ENCODE data around the gene COL4A6.
"Not testable (repeated sequence)": the region's sequence is repeated elsewhere in the genome, so short reads cannot be mapped to it uniquely, and the experiment has no call there.

The COL4A6 gene

DNA sequence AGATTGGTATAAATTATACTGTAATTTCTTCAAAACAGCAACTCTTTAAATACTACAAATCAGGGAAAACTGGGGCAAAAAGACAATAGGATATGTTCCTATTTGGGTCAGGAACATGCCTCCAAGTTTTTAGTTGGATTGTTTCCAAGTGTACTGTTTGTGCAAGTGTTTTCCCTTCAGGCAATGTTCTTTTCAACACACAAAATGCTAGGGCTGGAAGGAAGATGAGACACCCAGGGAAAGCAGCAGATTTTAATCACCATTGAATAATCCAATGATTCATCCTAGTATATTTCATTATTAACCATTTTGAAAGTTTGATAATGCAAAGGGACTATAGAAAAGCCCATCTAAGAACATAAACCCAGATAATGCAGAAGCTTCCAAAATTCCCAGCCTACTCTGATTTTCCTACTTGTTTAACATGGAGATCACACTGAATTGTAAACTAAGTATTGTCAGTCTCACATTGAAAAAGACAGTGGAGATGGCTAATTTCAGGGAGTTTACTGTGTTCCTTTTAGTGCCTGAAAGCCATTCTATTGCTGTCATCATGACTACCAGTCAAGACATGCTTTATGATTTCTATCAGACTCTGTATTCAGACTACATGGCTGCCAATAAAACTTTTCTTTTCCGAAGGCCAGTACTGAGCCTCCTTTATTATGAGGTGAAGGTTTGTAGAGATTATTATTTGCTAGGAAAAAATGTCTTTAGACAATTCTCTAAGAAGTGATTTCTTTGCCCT is 38.6 kb downstream of the COL4A6 start:
- DNase-seq (ENCODE audit: low read depth) = no peak

GRCh38 chrX:108397627-108398391 is 40.4 kb downstream of the COL4A6 start:
- DNase-seq (ENCODE audit: low read depth) = no peak

- DNase-seq (ENCODE audit: low read depth) = no peak
Measured at GRCh38 chrX:108396986-108397385, 41.2 kb downstream of the COL4A6 start.

DNA sequence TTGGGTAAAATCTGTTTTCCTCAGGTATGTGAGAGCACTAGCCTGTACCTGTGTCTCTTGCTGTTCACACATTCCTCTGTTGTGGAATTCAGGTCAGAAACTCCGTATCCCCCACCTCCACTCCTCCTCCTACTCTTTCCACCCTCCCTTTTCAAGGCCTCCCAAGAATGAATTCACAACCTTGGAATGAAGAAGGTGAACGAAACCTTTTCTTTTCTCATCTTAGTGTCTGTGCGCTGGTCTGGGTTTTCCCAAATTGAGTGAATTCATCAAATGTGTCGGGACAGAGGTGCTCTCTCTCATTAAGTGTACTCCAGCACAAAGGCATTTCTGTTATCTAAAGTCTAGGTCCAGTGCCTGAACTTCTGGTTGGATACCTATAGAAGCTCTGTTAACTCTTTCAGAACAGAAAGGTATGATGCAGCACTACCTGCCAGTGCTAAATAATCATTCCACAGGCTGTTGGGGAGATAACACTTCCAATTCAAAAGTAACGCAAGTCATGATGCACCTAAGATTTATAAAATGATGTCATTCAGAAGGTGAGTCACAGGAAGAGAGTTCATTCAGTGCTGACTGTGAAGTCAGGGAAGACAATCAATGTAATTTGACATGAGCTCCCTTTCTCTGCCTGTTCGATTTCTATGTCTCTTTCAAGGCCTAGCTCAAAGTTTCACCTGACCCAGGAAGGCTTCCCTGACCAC is 41.9 kb downstream of the COL4A6 start:
- no peak for DNase-seq (ENCODE audit: low read depth)

- not testable (repeated sequence) for DNase-seq (ENCODE audit: low read depth)
Measured at GRCh38 chrX:108390976-108391717, 47.1 kb downstream of the COL4A6 start.

- DNase-seq (ENCODE audit: low read depth) = no peak
Measured at GRCh38 chrX:108384783-108385182, 53.4 kb downstream of the COL4A6 start.

DNA sequence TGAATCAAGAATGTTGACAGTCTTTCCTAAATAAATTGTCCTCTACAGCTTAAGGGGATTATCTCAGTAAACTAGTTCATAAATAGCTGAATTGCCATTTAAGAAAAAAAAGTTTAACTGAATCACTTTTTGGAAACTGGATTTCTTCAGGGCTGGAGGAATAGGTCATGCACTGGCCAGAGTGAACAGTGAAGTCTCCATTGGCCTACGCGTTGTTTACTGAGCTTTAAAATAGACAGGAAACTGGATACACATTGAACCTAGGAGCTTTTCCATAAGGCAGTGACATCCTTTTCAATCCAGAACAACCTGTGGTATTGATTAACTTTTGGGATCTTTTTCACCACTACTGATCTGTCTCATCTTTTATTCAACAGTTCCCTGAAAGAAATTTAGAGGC is 58.0 kb downstream of the COL4A6 start:
- DNase-seq (ENCODE audit: low read depth) = no peak

GRCh38 chrX:108376821-108377220 is 61.4 kb downstream of the COL4A6 start:
- not testable (repeated sequence) for DNase-seq (ENCODE audit: low read depth)

DNA sequence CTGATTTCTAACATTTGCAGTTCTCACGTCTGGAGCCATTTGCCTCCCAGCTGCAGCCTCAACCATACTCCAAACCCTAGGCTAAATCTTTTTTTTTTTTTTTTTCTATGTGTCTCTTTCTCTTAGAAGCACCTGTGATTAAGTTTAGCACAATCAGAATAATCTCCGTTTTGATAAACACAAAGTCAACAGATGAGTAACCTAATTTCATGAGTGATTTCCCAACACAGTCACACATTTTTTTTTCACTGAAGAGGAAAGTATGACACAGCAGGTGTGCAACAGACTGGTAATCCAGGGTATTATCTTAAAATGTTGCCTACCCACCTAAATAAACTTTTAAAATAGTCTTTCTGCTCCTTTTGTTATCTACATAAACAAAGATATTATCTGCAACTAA is 62.6 kb downstream of the COL4A6 start:
- DNase-seq (ENCODE audit: low read depth) = not testable (repeated sequence)

DNA sequence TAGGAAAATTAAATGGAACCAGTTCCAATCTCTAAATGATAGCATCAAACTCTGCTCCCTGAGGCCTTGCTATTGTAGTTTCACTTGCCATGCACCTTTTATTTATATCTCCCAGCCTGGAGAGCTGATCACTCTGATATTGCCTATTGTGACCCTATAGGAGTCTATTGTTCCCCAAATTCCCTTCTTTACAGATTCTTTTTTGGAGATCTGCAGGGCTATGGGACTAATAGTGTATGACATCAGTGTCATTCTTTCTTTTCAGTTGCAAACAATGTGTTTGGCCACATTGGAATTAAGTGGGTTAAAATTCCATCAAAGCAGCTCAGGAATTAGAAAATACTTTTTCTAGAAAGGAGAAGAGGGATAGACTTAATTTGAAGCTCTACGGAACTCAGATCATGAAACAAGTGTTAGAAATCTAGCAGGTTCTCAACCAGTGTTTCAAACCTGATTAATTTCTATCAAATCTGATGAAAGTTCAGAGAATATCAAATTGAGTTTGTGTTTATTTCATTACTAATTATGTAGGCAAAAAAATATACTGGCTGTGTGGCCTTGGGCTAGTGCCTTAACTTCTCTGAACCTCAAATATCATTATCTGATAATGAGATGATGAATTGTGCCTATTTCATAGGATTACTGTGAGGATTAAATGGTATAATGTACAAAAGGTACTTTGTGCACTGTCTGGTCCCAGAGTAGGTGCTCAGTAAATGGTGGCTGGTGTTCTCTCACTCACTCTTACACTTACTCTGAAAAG is 71.4 kb downstream of the COL4A6 start:
- DNase-seq (ENCODE audit: low read depth) = no peak

- no peak for DNase-seq (ENCODE audit: low read depth)
Measured at GRCh38 chrX:108362026-108362425, 76.2 kb downstream of the COL4A6 start.

DNA sequence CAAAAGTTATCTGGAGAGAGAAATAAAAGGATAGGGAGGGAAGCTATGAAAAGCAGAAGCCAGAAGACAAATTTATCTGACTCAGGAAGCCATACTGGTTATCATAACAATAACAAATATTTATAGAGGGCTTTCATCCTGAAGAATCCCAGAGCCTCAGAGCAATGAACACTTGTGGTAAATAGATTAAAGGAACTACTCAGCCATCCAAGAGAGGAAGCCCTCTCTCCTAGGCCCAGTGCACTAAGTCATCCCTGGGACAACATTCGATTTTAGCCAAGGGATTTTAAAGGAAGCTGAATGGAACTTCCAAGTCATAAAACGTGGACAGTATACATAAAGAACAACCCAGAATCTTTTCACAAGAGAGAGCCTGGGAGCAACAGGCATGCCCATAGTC is 76.9 kb downstream of the COL4A6 start:
- DNase-seq (ENCODE audit: low read depth) = no peak

DNA sequence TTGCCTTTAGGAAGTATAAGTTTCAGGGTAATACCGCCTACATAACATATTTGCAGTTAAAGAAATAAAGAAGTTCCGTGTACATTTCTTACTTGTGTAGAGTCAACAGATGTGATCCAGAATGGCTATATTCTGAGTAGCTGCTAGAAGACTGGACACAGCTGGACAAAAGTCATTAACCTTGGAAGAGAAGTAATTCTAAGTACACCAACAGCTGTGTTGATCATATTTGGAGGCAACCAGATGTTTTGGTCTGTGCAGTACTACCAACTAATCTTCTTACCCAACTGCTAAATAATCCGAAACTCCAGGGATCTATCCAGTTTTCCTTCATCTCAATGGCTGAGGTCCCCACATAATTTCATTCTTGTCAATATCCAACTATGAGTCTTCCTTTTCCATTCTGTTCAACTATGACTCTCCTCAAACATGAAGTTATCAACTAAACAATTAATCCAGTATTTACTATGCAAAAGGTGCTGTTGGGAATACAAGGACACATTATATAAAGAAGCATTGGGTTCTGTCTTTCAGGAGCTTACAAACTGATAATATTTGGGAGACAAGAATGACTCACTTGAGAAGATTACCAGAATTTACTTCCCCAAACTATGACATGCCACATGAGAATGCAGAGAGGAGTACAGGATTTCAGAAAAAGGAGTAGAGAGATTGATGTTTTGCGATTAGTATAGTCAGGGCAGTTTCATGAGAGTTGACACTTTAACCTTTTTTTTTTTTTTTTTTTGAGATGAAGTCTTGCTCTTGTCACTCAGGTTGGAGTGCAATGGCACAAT is 78.2 kb downstream of the COL4A6 start:
- no peak for DNase-seq (ENCODE audit: low read depth)

DNA sequence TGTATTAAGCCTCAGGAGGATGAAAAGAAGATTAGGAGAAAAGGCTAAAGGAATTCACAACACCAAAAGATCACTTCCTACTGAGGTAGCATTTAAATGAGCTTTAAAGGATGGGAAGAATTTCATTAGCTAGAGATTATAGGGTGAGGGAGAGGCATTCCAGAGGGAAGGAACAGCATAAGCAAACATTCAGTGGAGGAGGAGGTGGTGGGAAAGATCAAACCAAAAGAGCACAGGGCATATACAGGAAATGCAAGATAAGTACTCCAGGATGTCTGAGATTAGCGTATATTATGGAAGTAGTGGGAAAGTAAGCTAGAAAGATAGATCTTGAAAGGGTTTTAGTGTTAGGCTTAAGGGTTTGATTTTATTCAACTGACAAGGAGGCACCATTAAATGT is 84.8 kb downstream of the COL4A6 start:
- DNase-seq (ENCODE audit: low read depth) = no peak

DNA sequence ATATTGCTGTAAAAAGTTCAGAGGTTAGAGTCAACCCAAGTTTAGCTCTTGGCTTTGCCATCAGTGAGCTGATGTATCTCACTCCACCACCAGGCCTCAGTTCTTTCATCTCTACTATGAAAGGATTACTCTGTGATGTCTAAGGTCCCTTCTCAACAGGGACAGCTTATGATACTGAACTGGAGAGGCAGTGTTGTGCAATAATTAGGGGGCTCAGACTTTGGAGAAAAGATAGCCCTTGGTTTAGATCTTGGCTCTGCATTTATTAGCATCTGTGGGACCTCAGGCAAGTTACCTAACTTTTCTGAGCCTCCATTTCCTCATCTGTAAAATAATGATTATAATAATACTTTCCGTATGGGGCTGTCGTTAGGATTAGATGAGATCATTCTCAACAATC is 89.0 kb downstream of the COL4A6 start:
- DNase-seq (ENCODE audit: low read depth) = no peak

GRCh38 chrX:108348525-108348924 is 89.7 kb downstream of the COL4A6 start:
- no peak for DNase-seq (ENCODE audit: low read depth)

DNA sequence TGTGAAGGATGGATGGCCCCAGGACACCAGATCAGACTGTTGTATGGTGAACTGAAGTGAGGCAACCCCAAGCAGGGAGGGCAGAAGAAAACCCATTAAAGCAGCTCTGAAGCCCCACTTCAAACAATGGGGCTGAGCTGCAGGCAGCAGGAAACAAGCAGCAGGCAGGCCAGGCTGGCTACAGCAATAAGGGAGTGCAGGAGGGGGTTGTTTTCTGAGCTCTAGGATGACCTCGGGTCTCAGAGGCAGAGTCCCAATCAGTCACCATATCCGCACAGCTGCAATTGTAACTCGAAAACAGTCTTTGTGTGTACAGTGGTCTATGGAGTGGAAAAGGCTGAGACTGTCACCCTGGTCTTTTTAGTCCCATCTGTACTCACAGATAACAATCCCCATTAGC is 90.4 kb downstream of the COL4A6 start:
- no peak for DNase-seq (ENCODE audit: low read depth)

GRCh38 chrX:108344216-108344615 is 94.0 kb downstream of the COL4A6 start:
- DNase-seq (ENCODE audit: low read depth) = no peak

DNA sequence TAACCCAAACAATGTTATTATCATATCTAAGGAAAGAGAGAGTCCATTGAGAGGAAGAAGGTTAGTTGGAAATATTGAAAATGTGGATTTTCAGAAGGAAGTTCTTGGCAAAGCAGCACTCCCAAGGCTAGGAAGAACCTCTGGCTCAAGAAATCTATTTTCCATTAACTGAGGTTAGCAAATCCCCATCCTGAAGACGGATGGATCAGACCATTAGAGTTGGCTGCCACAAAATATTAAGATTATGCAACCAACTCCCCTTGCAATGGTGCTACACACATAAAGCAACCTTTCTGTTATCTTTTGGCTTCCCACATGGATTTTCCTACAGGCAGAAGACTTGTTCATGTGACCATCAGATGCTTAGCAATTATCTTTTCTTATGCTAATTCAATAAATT is 96.3 kb downstream of the COL4A6 start:
- DNase-seq (ENCODE audit: low read depth) = no peak

DNA sequence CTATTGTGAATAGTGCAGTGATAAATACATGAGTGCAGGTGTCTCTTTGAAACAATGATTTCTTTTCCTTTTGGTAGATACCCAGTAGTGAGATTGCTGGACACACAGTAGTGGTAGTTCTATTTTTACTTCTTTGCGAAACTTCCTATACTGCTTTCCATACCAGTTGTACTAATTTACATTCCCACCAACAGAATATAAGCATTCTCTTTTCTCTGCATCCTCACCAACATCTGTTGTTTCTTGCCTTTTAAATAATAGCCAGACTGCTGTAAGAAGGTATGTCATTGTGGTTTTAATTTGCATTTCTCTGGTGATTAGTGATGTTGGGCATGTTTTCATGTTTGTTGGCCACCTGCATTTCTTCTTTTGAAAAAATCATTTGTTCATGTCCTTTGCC is 105.9 kb downstream of the COL4A6 start:
- no peak for DNase-seq (ENCODE audit: low read depth)

Measured in activated T-cell treated with anti-CD3 and anti-CD28 coated beads for 48 hours (primary cell).